Measurements from ENCODE around the gene HDAC4. TPM values are rescaled to one million over a fixed set of nuclear protein-coding genes. Genes with fewer than 3 reads are reported as not detected.

Gene HDAC4
- total RNA-seq, 1 donor from 2014 or later: 29.4 TPM

DNA sequence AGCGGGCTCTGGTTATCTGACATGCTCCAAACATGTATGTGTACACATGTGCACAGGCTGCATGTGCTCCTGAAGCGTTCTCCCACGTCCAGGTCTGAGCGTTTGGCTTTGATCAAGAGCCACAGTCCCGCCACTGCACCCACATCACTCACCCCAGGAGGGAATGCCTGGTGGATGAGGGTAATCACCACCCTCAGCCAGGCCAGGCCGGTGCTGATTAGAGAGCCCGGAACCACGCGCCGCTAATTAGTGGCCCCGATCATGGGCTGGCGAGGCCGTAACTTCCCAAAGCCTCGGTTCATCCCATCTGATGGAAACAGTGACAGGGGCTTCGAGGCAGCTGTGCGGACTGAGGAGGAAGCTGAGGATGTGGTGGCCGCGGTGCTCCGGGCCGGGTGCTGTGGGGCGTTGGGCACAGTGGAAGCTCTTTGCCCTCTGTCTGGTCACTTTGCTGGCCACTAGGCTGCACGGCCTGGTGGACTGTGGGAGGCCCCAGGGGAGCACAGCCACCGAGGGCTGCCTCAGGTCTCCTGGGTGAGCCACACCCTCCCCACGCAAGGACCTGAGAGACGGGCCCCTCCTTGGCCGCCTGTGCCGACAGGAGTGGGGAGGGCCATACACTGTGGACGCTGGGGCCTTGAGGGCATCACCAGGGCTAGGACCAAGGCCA lies 333.5 kb downstream of the HDAC4 start:
- no peak for DNase-seq (ENCODE audit: low read depth)

GRCh38 chr2:239066597-239066996 lies 334.2 kb downstream of the HDAC4 start:
- no peak for DNase-seq (ENCODE audit: low read depth)

DNA sequence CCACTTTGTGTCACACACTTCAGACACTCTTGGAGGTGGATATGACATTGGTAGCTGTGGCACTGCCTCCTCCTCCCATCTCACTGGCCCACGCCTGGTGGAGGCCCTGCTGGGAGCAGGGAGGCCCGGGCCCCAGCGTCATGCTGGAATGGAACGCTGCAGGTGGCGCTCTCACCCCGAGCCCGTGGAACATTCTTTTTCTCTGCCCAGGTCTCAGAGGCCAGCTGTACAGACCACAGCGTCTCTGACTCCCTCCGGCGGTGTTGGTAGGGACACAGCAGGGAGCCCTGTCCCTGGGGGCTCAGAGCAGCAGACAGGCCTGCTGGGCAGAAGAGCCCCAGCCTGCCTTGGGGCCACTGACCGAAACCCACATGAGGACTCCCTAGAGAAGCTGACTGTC lies 334.9 kb downstream of the HDAC4 start:
- DNase-seq (ENCODE audit: low read depth): no peak

- DNase-seq (ENCODE audit: low read depth): no peak
Measured at GRCh38 chr2:239065537-239065936, 335.3 kb downstream of the HDAC4 start.

GRCh38 chr2:239064891-239065290 lies 335.9 kb downstream of the HDAC4 start:
- no peak for DNase-seq (ENCODE audit: low read depth)

- no peak for DNase-seq (ENCODE audit: low read depth)
Measured at GRCh38 chr2:239064253-239064652, 336.6 kb downstream of the HDAC4 start.

- DNase-seq (ENCODE audit: low read depth): no peak
Measured at GRCh38 chr2:239062743-239063142, 338.1 kb downstream of the HDAC4 start.

- no peak for DNase-seq (ENCODE audit: low read depth)
Measured at GRCh38 chr2:239061824-239062570, 338.8 kb downstream of the HDAC4 start.

DNA sequence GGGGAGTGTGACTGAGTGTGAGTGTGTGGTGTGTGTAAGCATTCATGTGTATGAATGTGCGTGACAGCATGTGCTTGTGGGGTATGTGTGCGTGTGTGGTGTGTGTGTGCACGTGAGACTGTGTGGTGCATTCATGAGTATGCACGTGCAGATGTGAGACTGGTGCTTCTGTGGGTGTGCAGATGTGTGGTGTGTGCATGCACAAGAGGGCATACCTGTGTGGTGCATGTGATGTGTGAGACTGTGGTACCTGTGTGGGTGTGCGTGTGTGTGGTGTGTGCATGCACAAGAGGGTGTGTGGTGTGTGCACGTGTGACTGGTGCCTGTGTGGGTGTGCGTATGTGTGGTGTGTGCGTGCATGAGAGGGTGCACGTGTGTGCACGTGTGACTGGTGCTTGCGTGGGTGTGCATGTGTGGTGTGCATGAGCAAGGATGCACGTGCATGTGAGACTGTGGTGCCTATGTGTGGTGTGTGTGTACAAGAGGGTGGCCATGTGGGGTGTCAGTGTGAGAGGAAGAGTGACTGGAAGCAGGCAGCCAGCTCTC lies 339.6 kb downstream of the HDAC4 start:
- DNase-seq (ENCODE audit: low read depth): no peak

DNA sequence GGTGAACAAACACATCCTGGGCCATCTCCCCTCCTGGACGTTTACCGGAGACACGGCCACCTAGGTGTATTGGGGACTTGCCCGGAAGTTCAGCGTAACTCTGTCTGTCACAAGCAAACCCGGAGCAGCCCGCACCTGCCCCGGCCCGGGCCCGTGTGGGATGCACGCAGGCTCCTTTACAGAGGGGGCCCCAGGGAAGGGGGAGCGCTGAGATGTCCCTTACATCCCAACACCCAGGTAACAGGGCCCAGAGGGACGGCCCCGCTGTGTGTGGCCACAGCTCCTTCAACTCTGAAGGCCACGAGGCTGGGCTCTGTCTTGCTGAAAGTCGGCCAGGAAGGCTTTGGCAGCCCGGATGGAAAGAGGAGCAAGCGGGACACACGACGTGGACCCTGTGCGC lies 340.1 kb downstream of the HDAC4 start:
- no peak for DNase-seq (ENCODE audit: low read depth)

DNA sequence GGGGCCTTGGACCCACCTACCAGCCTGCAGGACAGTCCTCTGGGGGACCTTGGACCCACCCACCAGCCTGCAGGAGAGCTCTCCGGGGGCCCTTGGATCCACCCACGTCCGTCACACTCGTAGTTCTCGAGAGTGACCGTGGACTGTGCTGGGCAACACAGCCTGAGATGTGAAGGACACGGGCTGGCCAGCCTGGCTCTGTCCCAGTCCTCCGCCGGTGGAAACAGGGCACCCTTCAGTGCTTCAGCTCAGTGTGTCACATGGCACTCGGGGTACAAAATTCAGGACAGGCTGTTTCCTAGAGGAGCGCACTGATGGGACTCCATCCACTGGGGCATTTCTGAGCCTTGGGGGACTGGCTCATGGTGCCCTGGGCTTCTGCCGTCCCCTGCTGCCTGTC lies 341.0 kb downstream of the HDAC4 start:
- DNase-seq (ENCODE audit: low read depth): no peak

DNA sequence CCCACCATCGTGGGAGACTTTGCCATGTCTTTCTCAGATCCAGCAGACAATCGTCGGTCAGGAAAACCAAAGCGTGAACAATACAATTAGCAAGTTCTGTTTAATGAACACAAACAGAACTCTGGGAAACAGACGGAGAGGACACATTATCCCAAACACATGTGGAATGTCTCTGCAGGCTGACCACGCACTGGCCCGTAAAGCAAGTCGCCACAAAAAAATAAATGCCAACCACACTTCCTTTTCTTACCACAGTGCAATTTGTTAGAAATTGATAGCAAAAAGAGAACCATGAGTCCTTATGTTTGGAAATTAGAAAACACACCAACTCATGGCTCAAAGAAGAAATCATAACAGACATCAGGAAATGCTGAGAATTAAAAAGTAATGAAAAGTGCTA lies 342.1 kb downstream of the HDAC4 start:
- DNase-seq (ENCODE audit: low read depth): no peak

- no peak for DNase-seq (ENCODE audit: low read depth)
Measured at GRCh38 chr2:239057533-239057932, 343.3 kb downstream of the HDAC4 start.

DNA sequence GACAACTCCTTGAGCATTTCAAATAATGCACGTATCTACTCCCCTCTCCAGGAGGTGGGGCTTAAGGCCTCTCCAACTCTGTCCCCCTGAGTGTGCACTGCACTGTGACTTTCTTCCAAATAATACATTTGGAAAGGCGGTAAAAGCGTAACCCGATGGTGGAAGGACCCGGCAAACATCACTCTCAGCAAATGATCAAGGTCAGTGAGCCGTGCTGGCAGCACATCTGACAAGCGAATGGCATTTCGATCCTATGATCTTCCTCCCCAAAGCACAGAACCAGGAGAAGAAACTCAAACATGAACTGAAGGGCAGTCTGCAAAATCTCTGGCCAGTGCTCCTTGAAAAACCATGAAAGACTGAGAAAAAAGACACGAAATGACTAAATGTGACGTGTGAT lies 344.2 kb downstream of the HDAC4 start:
- no peak for DNase-seq (ENCODE audit: low read depth)

DNA sequence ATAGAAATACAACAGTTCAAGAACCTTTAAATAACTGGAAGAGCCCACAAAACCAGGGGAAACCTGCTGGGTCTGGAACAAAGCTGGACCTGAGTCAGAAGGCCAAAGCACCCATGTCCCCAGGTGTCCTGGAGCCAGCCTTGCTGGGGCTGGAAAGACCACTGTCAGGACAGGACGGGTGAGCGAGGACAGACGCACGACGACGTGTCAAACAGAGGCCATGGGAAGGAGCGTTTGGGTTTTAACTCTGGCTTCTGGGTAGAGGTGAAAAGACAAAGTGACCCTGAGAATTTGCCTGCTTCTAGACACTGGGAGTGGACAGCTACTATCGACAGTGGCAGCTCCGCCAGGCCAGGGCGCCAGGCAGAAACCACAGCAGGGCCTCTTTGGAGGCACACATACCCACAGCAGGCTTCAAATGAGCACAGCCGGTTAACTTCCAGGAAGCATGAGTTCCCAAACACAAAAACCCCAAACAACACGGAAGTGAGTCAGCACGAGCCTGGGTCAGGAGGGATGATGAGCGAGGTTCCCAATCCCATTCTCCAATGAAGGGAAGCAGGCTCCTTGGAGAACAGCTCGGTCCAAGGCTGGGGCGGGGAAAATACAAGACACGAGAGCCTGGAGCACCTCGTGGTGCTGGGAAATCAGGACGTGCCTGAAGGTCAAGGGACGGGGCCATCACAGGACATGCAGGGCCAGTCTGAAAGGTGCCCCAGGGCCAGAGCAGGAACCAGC lies 344.9 kb downstream of the HDAC4 start:
- DNase-seq (ENCODE audit: low read depth): no peak

DNA sequence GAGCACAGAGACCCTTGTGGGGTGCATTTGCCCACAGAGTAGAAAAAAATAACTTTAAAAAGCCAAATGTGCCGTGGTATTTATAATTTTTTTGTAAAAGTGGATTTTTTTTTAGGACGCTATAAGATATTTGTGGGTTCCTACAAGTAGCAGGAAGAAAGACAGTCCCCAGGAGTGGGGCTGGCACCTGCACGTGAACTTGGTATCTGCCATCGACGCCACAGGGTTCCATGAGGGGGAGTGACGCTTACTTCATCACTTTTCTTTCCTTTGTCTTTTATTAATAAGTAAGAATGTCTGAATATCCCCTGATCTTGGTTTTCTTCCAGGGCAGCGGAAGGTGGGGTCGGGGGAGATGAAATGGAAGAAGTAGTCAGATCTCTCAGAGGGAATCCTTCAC lies 345.9 kb downstream of the HDAC4 start:
- DNase-seq (ENCODE audit: low read depth): no peak

DNA sequence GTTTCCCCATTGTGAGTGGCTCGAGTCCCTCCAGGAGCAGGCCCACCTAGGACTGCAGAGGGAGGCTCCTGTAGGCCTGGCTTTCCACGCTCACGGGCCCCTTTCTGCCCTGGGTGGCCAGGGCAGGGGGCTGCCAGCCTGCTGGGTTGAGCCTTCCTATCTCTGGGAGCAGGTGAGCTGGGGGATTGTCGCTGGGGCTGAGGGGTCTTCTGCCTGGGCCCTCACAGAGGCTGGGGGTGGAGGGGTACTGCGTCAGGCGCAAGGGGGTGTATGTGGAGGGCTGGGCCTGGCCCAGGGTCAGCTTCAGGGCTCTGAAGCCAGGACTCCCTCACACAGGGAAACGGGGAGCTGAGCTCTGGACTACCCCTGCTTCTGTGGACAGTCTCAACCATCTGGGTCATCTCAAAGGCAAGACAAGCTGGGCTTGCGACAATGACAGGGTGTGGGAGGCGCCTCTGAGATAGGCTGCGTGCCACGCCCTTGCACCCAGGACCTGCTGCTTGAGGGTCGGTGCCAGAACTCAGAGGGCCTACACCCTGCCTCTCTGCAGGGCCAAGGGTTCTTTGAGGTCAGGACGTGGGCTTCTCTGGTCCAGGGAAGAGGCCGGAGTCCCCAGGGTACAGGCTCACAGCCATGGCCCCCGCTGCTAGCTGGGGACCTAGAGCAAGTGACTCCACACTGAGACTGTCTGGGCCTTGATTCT lies 346.9 kb downstream of the HDAC4 start:
- no peak for DNase-seq (ENCODE audit: low read depth)

GRCh38 chr2:239052798-239053665 lies 347.8 kb downstream of the HDAC4 start:
- DNase-seq (ENCODE audit: low read depth): no peak

- no peak for DNase-seq (ENCODE audit: low read depth)
Measured at GRCh38 chr2:239051891-239052445, 348.9 kb downstream of the HDAC4 start.

DNA sequence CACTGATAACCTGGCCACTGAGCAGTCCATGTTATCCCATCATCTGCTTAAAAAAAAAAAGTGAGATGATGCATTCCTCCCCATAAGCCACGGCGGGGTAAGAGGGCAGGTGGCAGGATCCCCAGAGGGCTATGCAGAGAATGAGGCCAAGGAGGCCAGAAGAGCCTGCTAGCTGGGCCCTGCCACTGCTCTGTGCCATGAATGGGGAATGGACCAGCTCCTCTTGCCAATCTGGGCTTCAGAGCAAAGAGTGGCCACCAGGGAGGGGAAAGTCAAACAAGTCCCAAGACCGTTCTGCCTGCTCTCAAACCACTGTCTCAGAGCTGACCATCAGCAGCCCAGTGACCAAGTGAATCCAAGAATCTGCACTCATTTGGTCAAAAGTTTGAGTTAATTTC lies 350.6 kb downstream of the HDAC4 start:
- DNase-seq (ENCODE audit: low read depth): no peak
